GM19468 (cell line): ENCODE data around the gene WFDC10B.
"Not testable (repeated sequence)": the region's sequence is repeated elsewhere in the genome, so short reads cannot be mapped to it uniquely, and the experiment has no call there.

Source experiments
- ATAC-seq: cut with Tn5 transposase; IDR thresholded peaks from one replicate; pipeline ENCODE4 v1.9.1; 2021; ENCODE audit warnings: mild to moderate bottlenecking, moderate library complexity, moderate number of reproducible peaks; ENCODE audit not compliant: unreplicated experiment; ENCODE audit errors: extremely low read depth

The WFDC10B gene

GRCh38 chr20:45704969-45705637 lies at the start of gene WFDC10B:
Gene WFDC10B, minus strand, starts transcription at chr20:45705019. Its CDS starts 19,027 bp downstream, at chr20:45685992.
- ATAC-seq, result no peak

- ATAC-seq, result no peak
These were observed 47.9 kb upstream of the WFDC10B start for GRCh38 chr20:45752746-45753145.

- ATAC-seq, result no peak
These were observed 46.9 kb upstream of the WFDC10B start for GRCh38 chr20:45751721-45752120.

- no peak for ATAC-seq
These were observed 40.2 kb upstream of the WFDC10B start for GRCh38 chr20:45745015-45745414.

GRCh38 chr20:45742596-45742995 lies 37.8 kb upstream of the WFDC10B start:
- ATAC-seq, result no peak

GRCh38 chr20:45735988-45736387 lies 31.2 kb upstream of the WFDC10B start:
- no peak for ATAC-seq

GRCh38 chr20:45735552-45735951 lies 30.7 kb upstream of the WFDC10B start:
- ATAC-seq, result no peak

GRCh38 chr20:45732199-45732598 lies 27.4 kb upstream of the WFDC10B start:
- no peak for ATAC-seq

- no peak for ATAC-seq
These were observed 22.2 kb upstream of the WFDC10B start for GRCh38 chr20:45727044-45727443.

- no peak for ATAC-seq
These were observed 20.3 kb upstream of the WFDC10B start for GRCh38 chr20:45725134-45725533.

GRCh38 chr20:45722047-45722446 lies 17.2 kb upstream of the WFDC10B start, which contains the start of gene SPINT4:
Gene SPINT4, plus strand, starts transcription at chr20:45722347. Its CDS starts 21 bp downstream, at chr20:45722368.
- no peak for ATAC-seq

GRCh38 chr20:45716141-45716688 lies 11.4 kb upstream of the WFDC10B start:
- ATAC-seq, result not testable (repeated sequence)

- no peak for ATAC-seq
These were observed 2.9 kb downstream of the WFDC10B start, which contains the start of gene WFDC13 for GRCh38 chr20:45701873-45702272. Gene WFDC13, plus strand, starts transcription at chr20:45702038. Its CDS starts 86 bp downstream, at chr20:45702124.

GRCh38 chr20:45701104-45701503 lies 3.7 kb downstream of the WFDC10B start:
- no peak for ATAC-seq

GRCh38 chr20:45695496-45695895 lies 9.3 kb downstream of the WFDC10B start:
- ATAC-seq, result no peak

GRCh38 chr20:45693346-45693745 lies 11.5 kb downstream of the WFDC10B start:
- not testable (repeated sequence) for ATAC-seq

GRCh38 chr20:45685896-45686295 lies 18.9 kb downstream of the WFDC10B start:
- ATAC-seq, result no peak

GRCh38 chr20:45679650-45680049 lies 25.2 kb downstream of the WFDC10B start:
- ATAC-seq, result no peak

GRCh38 chr20:45672765-45673164 lies 32.1 kb downstream of the WFDC10B start:
- ATAC-seq, result no peak

- ATAC-seq, result no peak
These were observed 34.7 kb downstream of the WFDC10B start, which contains the start of gene WFDC11 for GRCh38 chr20:45670139-45670538. Gene WFDC11, minus strand, starts transcription at chr20:45670239. Its CDS starts 19,639 bp downstream, at chr20:45650600.

GRCh38 chr20:45657038-45657437 lies 47.8 kb downstream of the WFDC10B start:
- not testable (repeated sequence) for ATAC-seq

GRCh38 chr20:45651726-45652125 lies 53.1 kb downstream of the WFDC10B start:
- ATAC-seq, result not testable (repeated sequence)
